22Rv1 (cell line): ENCODE measurements around the gene STEAP1B.

Experiments used
- H3K27ac ChIP-seq: fragments of 450-650 bp; 2 replicates; pipeline ENCODE4 v1.5.1; 2017
- ZFX ChIP-seq: fragments of 450-650 bp; IDR thresholded peaks from 2 replicates; pipeline ENCODE4 v1.6.1; 2017; ENCODE audit warnings: antibody characterized with exemption, borderline replicate concordance
- TF ChIP-seq, protein P1 (sequence below): fragments of 450-650 bp; IDR thresholded peaks from 2 replicates; pipeline ENCODE4 v1.5.1; 2017; ENCODE audit warnings: mild to moderate bottlenecking

STEAP1B gene

DNA sequence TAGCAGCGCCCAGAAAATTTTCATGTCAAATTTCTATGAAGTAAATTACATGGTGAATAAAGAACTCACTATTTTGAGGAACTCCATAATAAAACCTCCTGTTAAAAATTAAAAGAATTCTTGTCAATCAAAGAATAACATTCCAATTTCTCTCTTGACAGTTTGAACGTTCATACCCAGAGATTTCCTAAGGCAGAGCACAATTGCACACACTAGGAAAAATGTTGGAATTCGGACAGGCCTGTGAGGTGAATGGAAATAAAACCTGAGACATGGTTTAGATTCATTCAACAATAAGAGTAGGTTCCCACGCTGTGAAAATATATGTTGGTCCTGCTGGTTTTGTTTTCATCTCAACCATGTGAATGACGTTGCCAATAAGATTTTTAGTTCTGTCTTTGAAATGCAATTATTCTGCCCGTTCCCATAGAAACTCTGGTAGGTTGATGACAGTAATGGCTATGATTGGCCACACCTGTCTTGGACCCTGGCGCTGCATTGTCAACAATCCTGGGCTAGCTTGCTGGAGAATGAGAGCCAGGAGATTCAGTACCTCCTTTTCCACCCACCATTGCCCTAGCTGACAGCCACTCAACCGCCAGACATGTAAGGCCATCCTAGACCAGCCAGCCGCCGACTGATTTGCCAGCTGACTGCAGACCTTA lies 99.7 kb downstream of the STEAP1B start:
- TF ChIP-seq ZFX, result no peak
- TF ChIP-seq, protein P1, sequence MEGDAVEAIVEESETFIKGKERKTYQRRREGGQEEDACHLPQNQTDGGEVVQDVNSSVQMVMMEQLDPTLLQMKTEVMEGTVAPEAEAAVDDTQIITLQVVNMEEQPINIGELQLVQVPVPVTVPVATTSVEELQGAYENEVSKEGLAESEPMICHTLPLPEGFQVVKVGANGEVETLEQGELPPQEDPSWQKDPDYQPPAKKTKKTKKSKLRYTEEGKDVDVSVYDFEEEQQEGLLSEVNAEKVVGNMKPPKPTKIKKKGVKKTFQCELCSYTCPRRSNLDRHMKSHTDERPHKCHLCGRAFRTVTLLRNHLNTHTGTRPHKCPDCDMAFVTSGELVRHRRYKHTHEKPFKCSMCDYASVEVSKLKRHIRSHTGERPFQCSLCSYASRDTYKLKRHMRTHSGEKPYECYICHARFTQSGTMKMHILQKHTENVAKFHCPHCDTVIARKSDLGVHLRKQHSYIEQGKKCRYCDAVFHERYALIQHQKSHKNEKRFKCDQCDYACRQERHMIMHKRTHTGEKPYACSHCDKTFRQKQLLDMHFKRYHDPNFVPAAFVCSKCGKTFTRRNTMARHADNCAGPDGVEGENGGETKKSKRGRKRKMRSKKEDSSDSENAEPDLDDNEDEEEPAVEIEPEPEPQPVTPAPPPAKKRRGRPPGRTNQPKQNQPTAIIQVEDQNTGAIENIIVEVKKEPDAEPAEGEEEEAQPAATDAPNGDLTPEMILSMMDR, result no peak
- no peak overlapping the region for H3K27ac ChIP-seq

DNA sequence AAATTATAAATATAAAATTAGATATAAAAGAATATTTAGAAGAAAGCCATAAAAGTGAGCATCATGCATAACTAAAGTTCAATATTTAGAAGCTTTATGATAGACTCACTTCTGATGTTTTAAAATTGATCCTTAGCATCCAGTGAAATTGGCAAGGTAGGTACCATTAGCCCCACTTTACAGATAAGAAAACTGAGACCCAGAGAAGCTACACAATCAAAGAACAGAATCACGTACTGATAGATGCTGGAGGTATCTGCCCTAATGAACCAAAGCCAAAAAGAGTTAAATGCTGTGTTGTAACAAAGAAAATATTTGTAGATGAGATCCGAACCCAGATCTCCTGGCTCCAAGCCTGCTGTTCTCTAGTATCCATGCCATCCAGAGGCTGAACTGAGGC lies 100.4 kb downstream of the STEAP1B start:
- no peak for TF ChIP-seq ZFX
- TF ChIP-seq, protein P1, result no peak
- H3K27ac ChIP-seq, result no peak overlapping the region

- no peak overlapping the region for H3K27ac ChIP-seq
- TF ChIP-seq, protein P1, result no peak
Observed at GRCh38 chr7:22399091-22399490, 100.9 kb downstream of the STEAP1B start.

DNA sequence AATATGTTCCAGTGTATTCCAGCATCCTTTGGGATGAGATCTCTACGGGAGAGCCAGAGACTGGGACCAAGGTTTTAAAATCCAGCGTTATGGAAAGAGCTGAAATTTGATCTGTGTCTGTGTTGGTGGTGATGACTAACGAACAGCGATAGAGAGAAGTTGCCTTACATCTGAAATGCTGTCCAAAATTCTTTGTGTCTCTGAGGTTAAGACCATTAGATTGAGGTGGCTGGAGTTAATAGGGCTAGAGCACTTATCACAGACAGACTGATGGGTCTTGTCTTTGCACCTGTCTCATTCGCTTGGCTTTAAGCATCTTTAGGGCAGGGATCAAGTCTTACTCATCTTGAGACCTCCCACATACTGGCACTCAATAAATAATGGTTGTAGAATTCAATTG lies 102.0 kb downstream of the STEAP1B start:
- no peak overlapping the region for H3K27ac ChIP-seq
- TF ChIP-seq ZFX, result no peak
- TF ChIP-seq, protein P1, result no peak

- TF ChIP-seq, protein P1, result no peak
- TF ChIP-seq ZFX, result no peak
Observed at GRCh38 chr7:22395222-22395621, 104.8 kb downstream of the STEAP1B start.

DNA sequence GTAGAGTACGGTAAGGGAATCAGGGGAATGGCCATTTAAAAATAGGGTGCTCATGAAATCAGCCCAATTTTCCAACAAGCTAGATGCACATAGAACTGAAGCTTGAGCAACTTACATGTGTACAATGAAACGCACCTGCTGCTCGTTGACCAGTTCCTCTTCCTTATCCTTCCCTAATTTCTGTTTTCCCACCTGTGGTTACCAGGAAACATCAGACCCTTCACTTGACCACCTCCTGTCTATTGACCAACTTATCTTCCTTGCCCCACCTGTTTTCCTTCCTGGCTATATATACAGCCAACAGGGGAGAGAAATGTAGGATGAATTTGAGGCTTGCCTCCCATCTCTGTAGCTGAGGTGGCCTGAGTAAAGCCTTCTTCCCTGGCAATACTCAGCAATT lies 105.2 kb downstream of the STEAP1B start:
- H3K27ac ChIP-seq, result no peak overlapping the region

More at GRCh38 chr7:22395222-22395621, 104.8 kb downstream of the STEAP1B start:
- no peak overlapping the region for H3K27ac ChIP-seq

DNA sequence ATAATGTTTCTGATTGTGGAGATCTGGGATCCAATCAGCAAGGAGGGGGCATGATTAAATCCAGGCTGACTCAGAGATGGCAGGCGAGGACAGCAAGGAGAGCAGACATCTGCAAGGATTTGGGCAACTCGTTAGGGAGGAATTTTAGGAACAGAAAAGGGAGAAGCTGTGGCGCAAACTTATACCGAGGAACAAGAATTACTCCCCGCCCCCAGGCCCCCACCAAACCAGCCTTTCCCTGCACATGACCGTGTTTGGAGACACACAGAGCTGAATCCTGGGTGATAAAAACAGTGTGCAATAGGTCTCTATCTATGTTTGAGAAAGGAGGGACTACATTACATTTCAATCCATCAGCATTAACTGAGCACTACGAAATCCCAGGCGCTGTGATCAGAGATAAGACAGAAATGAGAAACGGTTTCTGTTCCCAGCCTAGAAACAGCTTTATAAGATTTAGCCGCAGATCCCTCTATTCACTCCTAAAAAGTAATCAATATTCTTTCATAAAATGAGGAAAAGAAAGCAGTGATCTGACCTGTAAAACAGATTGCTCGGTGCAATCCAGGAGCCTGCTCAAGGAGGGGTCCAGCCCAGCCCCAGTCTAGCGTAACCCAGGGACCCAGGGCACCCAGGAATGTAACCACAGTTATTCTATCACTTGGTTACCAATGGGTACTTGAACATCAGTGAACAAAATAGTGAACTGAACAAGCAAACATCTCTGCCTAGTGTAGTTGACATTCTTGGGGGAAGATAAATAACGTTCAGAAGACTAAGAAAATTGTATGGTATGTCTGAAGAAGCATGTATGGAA lies 105.9 kb downstream of the STEAP1B start:
- no peak for TF ChIP-seq ZFX
- TF ChIP-seq, protein P1, result no peak
- H3K27ac ChIP-seq, result no peak overlapping the region

More for the DNA sequence above, 105.2 kb downstream of the STEAP1B start:
- no peak for TF ChIP-seq ZFX
- TF ChIP-seq, protein P1, result no peak
